Testis (tissue), 3 donors: Measurements from ENCODE around the gene IGFL1. TPM values are rescaled to one million over a fixed set of nuclear protein-coding genes. Genes with fewer than 3 reads are reported as not detected.
"Not testable (repeated sequence)": the region's sequence is repeated elsewhere in the genome, so short reads cannot be mapped to it uniquely, and the experiment has no call there.

Experiments used
- DNase-seq: peaks from one replicate; pipeline ENCODE4 v3.0.0-alpha.2; 2019
- H3K27ac ChIP-seq, 2 donors: fragments of 200-600 bp; sonication (generic); one replicate each; pipeline ENCODE4 v1.5.1; 2019
- H3K27me3 ChIP-seq: fragments of 200-600 bp; sonication (generic); one replicate; pipeline ENCODE4 v1.5.1; 2019
- H3K36me3 ChIP-seq: fragments of 200-600 bp; sonication (generic); one replicate; pipeline ENCODE4 v1.5.1; 2017; ENCODE audit warnings: low read depth; ENCODE audit errors: missing control alignments
- H3K4me1 ChIP-seq: fragments of 200-600 bp; sonication (generic); one replicate; pipeline ENCODE4 v1.5.1; 2019
- H3K4me3 ChIP-seq, 2 donors: fragments of 200-600 bp; sonication (generic); one replicate each; pipeline ENCODE4 v1.5.1; 2017 to 2019
- H3K9me3 ChIP-seq: fragments of 200-600 bp; sonication (generic); one replicate; pipeline ENCODE4 v1.5.1; 2017
- CTCF ChIP-seq, 3 experiments: fragments of 450-650 bp in 2 of 3; fragments of 200-600 bp in 1 of 3; sonication (generic) in 1 of 3; IDR thresholded peaks; one replicate each; pipeline ENCODE4 v1.5.1; 2016 to 2019; ENCODE audit warnings: antibody characterized with exemption in 3 of 3, mild to moderate bottlenecking in 2 of 3, moderate library complexity in 1 of 3
- POLR2A ChIP-seq: fragments of 450-650 bp; IDR thresholded peaks from one replicate; pipeline ENCODE4 v1.6.1; 2017; ENCODE audit warnings: antibody characterized with exemption, mild to moderate bottlenecking, moderate library complexity
- WGBS, 2 donors: methylation state at CpG; one replicate each; pipeline ENCODE4 v1.1.5; 2018; 5-methylcytosine and 5-hydroxymethylcytosine counted together
- intact Hi-C: fragments of 100-400 bp; cut with DNase I; formaldehyde crosslinking; loops from one replicate; pipeline ENCODE4 v1.15.1; 2023; ENCODE audit warnings: low total_unique reads
- polyA plus RNA-seq: library from polyadenylated mRNA; stranded (reverse); fragments of 350-450 nt; fragmentation: Illumina TruSeq; extraction: RNeasy Lipid Tissue Mini Kit (QIAGEN cat#74804); gene quantifications from one replicate; pipeline ENCODE4 v1.2.3, GENCODE V29; 2014; ENCODE audit warnings: low read depth, low replicate concordance; ENCODE audit not compliant: insufficient read depth
- total RNA-seq, 2 donors: library from RNA; depleted of rRNA; stranded (reverse); fragments of >200 nt; gene quantifications; one replicate each; pipeline ENCODE4 v1.2.3, GENCODE V29; 2016

The IGFL1 gene
- total and polyA plus RNA-seq, 3 donors from 2014 or later, result 3.2 TPM; not detected in 2

- H3K4me3 ChIP-seq, result no peak overlapping the region
- TF ChIP-seq POLR2A (no peak), CTCF (IDR thresholded peaks at IDR 0.05) (no peak)
- intact Hi-C loops, result no loop called here
- no peak for DNase-seq
- H3K36me3 ChIP-seq, result no peaks in the 10 kb centered on the region
- H3K9me3 ChIP-seq, result no peaks in the 10 kb centered on the region
- H3K27me3 ChIP-seq, result no peaks in the 10 kb centered on the region
- no peak overlapping the region for H3K27ac ChIP-seq
- H3K4me1 ChIP-seq, result no peaks in the 10 kb centered on the region
- WGBS, 2 donors, result 74 to 83% methylated on average over 5 of the region's 5 CpGs
Observed at GRCh38 chr19:46251416-46251815, 21.9 kb downstream of the IGFL1 start.

- Histone ChIP-seq H3K4me1 (no peaks in the 10 kb centered on the region), H3K36me3 (no peaks in the 10 kb centered on the region), H3K9me3 (no peaks in the 10 kb centered on the region), H3K27ac (no peak overlapping the region), H3K4me3 (no peak overlapping the region), H3K27me3 (no peaks in the 10 kb centered on the region)
- intact Hi-C loops, result no loop called here
- WGBS, 2 donors, result 74 to 86% methylated on average over 4 of the region's 4 CpGs
- no peak for TF ChIP-seq POLR2A
- TF ChIP-seq CTCF (IDR thresholded peaks at IDR 0.05), result no peak
- no peak for DNase-seq
Observed at GRCh38 chr19:46254776-46255175, 25.2 kb downstream of the IGFL1 start.

- no peak for TF ChIP-seq CTCF (IDR thresholded peaks at IDR 0.05)
- TF ChIP-seq POLR2A, result no peak
- Histone ChIP-seq H3K27me3 (no peaks in the 10 kb centered on the region), H3K27ac (no peak overlapping the region), H3K4me1 (no peaks in the 10 kb centered on the region), H3K4me3 (no peak overlapping the region), H3K9me3 (no peaks in the 10 kb centered on the region), H3K36me3 (no peaks in the 10 kb centered on the region)
- 75 to 81% methylated on average over 8 of the region's 8 CpGs for WGBS, 2 donors
- DNase-seq, result no peak
- intact Hi-C loops, result no loop called here
Observed at GRCh38 chr19:46256855-46257254, 27.3 kb downstream of the IGFL1 start.

GRCh38 chr19:46261501-46261900 is 32.0 kb downstream of the IGFL1 start:
- not testable (repeated sequence) for H3K27me3 ChIP-seq, H3K36me3 ChIP-seq, H3K4me1 ChIP-seq, H3K4me3 ChIP-seq, H3K27ac ChIP-seq, DNase-seq, H3K9me3 ChIP-seq
- WGBS, 2 donors, result 75 to 89% methylated on average over 4 to 7 of the region's 7 CpGs
- intact Hi-C loops, result loop anchor here (10.0 kb wide), 1 partner anchor 237 kb away; the partner anchor contains the start of gene PGLYRP1

- not testable (repeated sequence) for H3K27ac ChIP-seq, H3K4me1 ChIP-seq, H3K27me3 ChIP-seq, DNase-seq, H3K36me3 ChIP-seq, H3K9me3 ChIP-seq, H3K4me3 ChIP-seq
- WGBS, 2 donors, result 65 to 73% methylated on average over 11 of the region's 11 CpGs
- intact Hi-C loops, result loop anchor here (10.0 kb wide), 1 partner anchor 238 kb away; the partner anchor contains the start of gene PGLYRP1
Observed at GRCh38 chr19:46262684-46263296, 33.2 kb downstream of the IGFL1 start.

GRCh38 chr19:46264801-46265200 is 35.3 kb downstream of the IGFL1 start:
- not testable (repeated sequence) for H3K27me3 ChIP-seq, H3K27ac ChIP-seq, H3K36me3 ChIP-seq, H3K4me1 ChIP-seq, H3K4me3 ChIP-seq, DNase-seq, H3K9me3 ChIP-seq
- intact Hi-C loops, result loop anchor here (10.0 kb wide), 1 partner anchor 240 kb away; the partner anchor contains the start of gene PGLYRP1
- WGBS, 2 donors, result 81 to 87% methylated on average over 5 of the region's 5 CpGs
